ENCODE data around the gene UBL7. TPM values are rescaled to one million over a fixed set of nuclear protein-coding genes. Genes with fewer than 3 reads are reported as not detected.

Gene UBL7
- total RNA-seq: 10 to 100 TPM; 54.7 to 61.3 TPM

GRCh38 chr15:74460871-74461846 lies at the start of gene UBL7:
UBL7 (minus strand) TSS chr15:74461160; CDS start chr15:74458867, 2,293 bp downstream.
- peaks cover 50% of the 10 kb centered on the region for H3K4me1 Mint-ChIP-seq
- ChIA-PET CTCF (interaction anchor here (0.8 to 2.5 kb wide), 8 partner anchors 22 to 88 kb away, joined by 3 to 8 read pairs (median 4); no protein-coding TSS in a partner anchor), POLR2A (interaction anchor here (0.6 to 4.5 kb wide), 38 partner anchors 10 to 445 kb away, joined by 3 to 42 read pairs (median 4); partner anchors contain the start of genes ARID3B, CLK3 and FAM219B)
- H3K27me3 Mint-ChIP-seq: no peaks in the 10 kb centered on the region
- H3K36me3 Mint-ChIP-seq (ENCODE audit: low read depth): peaks cover 40% of the 10 kb centered on the region
- DNase-seq: peak; percentile 99
- peak within 1 kb of the TSS; percentile 80 for H3K27ac Mint-ChIP-seq
- peaks cover 4% of the 10 kb centered on the region for H3K9me3 Mint-ChIP-seq
- peak within 1 kb of the TSS; percentile 93 for H3K4me3 Mint-ChIP-seq

- CTCF ChIA-PET: no interaction called here
- Mint-ChIP-seq H3K36me3 (ENCODE audit: low read depth) (peaks cover 11% of the 10 kb centered on the region), H3K27me3 (no peaks in the 10 kb centered on the region), H3K27ac (no peak overlapping the region), H3K4me3 (no peak overlapping the region), H3K9me3 (no peaks in the 10 kb centered on the region), H3K4me1 (peaks cover 7% of the 10 kb centered on the region)
- POLR2A ChIA-PET: no interaction called here
- DNase-seq: no peak
Observed at GRCh38 chr15:74506515-74506840, 45.5 kb upstream of the UBL7 start.

- H3K4me3 Mint-ChIP-seq: no peak overlapping the region
- ChIA-PET CTCF (no interaction called here), POLR2A (no interaction called here)
- DNase-seq: no peak
- H3K27ac Mint-ChIP-seq: no peak overlapping the region
- H3K9me3 Mint-ChIP-seq: no peaks in the 10 kb centered on the region
- H3K4me1 Mint-ChIP-seq: peaks cover 2% of the 10 kb centered on the region
- H3K27me3 Mint-ChIP-seq: no peaks in the 10 kb centered on the region
- H3K36me3 Mint-ChIP-seq (ENCODE audit: low read depth): peaks cover 11% of the 10 kb centered on the region
Observed at GRCh38 chr15:74505837-74506514, 45.0 kb upstream of the UBL7 start.

- POLR2A ChIA-PET: no interaction called here
- CTCF ChIA-PET: no interaction called here
- no peak for DNase-seq
- Mint-ChIP-seq H3K27ac (no peak overlapping the region), H3K27me3 (no peaks in the 10 kb centered on the region), H3K9me3 (no peaks in the 10 kb centered on the region), H3K4me3 (no peak overlapping the region), H3K36me3 (ENCODE audit: low read depth) (peaks cover 11% of the 10 kb centered on the region), H3K4me1 (no peaks in the 10 kb centered on the region)
Observed at GRCh38 chr15:74504836-74505235, 43.9 kb upstream of the UBL7 start.

- ChIA-PET CTCF (no interaction called here), POLR2A (no interaction called here)
- H3K27ac Mint-ChIP-seq: no peak overlapping the region
- no peak overlapping the region for H3K4me3 Mint-ChIP-seq
- no peak for DNase-seq
- H3K4me1 Mint-ChIP-seq: no peaks in the 10 kb centered on the region
- H3K9me3 Mint-ChIP-seq: no peaks in the 10 kb centered on the region
- H3K27me3 Mint-ChIP-seq: no peaks in the 10 kb centered on the region
- H3K36me3 Mint-ChIP-seq (ENCODE audit: low read depth): peaks cover 11% of the 10 kb centered on the region
Observed at GRCh38 chr15:74504418-74504817, 43.5 kb upstream of the UBL7 start.

- no peaks in the 10 kb centered on the region for H3K4me1 Mint-ChIP-seq
- CTCF ChIA-PET: no interaction called here
- no peak overlapping the region for H3K27ac Mint-ChIP-seq
- DNase-seq: no peak
- no peaks in the 10 kb centered on the region for H3K27me3 Mint-ChIP-seq
- no peak overlapping the region for H3K4me3 Mint-ChIP-seq
- H3K36me3 Mint-ChIP-seq (ENCODE audit: low read depth): peaks cover 11% of the 10 kb centered on the region
- no peaks in the 10 kb centered on the region for H3K9me3 Mint-ChIP-seq
- POLR2A ChIA-PET: interaction anchor here (0.8 kb wide), 1 partner anchor 38 kb away, joined by 3 read pairs; the partner anchor contains the start of gene ARID3B
Observed at GRCh38 chr15:74502301-74502700, 41.3 kb upstream of the UBL7 start.

- ChIA-PET CTCF (no interaction called here), POLR2A (interaction anchor here (1.5 kb wide), 1 partner anchor 40 kb away, joined by 3 read pairs; the partner anchor contains the start of gene ARID3B)
- H3K4me3 Mint-ChIP-seq: no peak overlapping the region
- H3K4me1 Mint-ChIP-seq: no peaks in the 10 kb centered on the region
- no peak overlapping the region for H3K27ac Mint-ChIP-seq
- DNase-seq: no peak
- no peaks in the 10 kb centered on the region for H3K27me3 Mint-ChIP-seq
- H3K9me3 Mint-ChIP-seq: no peaks in the 10 kb centered on the region
- peaks cover 11% of the 10 kb centered on the region for H3K36me3 Mint-ChIP-seq (ENCODE audit: low read depth)
Observed at GRCh38 chr15:74500401-74500800, 39.4 kb upstream of the UBL7 start.

GRCh38 chr15:74499366-74499765 lies 38.4 kb upstream of the UBL7 start:
- Mint-ChIP-seq H3K36me3 (ENCODE audit: low read depth) (peaks cover 11% of the 10 kb centered on the region), H3K4me3 (no peak overlapping the region), H3K27ac (no peak overlapping the region), H3K27me3 (no peaks in the 10 kb centered on the region), H3K9me3 (no peaks in the 10 kb centered on the region), H3K4me1 (no peaks in the 10 kb centered on the region)
- ChIA-PET CTCF (no interaction called here), POLR2A (interaction anchor here (1.5 kb wide), 1 partner anchor 41 kb away, joined by 3 read pairs; the partner anchor contains the start of gene ARID3B)
- no peak for DNase-seq

GRCh38 chr15:74497584-74497983 lies 36.6 kb upstream of the UBL7 start:
- H3K4me3 Mint-ChIP-seq: no peak overlapping the region
- no peaks in the 10 kb centered on the region for H3K9me3 Mint-ChIP-seq
- no peaks in the 10 kb centered on the region for H3K27me3 Mint-ChIP-seq
- peaks cover 3% of the 10 kb centered on the region for H3K36me3 Mint-ChIP-seq (ENCODE audit: low read depth)
- H3K4me1 Mint-ChIP-seq: no peaks in the 10 kb centered on the region
- no peak overlapping the region for H3K27ac Mint-ChIP-seq
- POLR2A ChIA-PET: no interaction called here
- CTCF ChIA-PET: no interaction called here
- DNase-seq: no peak

GRCh38 chr15:74496648-74497047 lies 35.7 kb upstream of the UBL7 start:
- Mint-ChIP-seq H3K27ac (no peak overlapping the region), H3K4me1 (no peaks in the 10 kb centered on the region), H3K9me3 (no peaks in the 10 kb centered on the region), H3K27me3 (no peaks in the 10 kb centered on the region), H3K4me3 (no peak overlapping the region), H3K36me3 (ENCODE audit: low read depth) (peaks cover 2% of the 10 kb centered on the region)
- POLR2A ChIA-PET: no interaction called here
- no peak for DNase-seq
- CTCF ChIA-PET: no interaction called here

GRCh38 chr15:74490339-74490689 lies 29.4 kb upstream of the UBL7 start:
- H3K4me3 Mint-ChIP-seq: peak overlapping the region; percentile 16

GRCh38 chr15:74489518-74490338 lies 28.8 kb upstream of the UBL7 start:
- Mint-ChIP-seq H3K27me3 (no peaks in the 10 kb centered on the region), H3K36me3 (ENCODE audit: low read depth) (peaks cover 4% of the 10 kb centered on the region), H3K4me1 (peaks cover 23% of the 10 kb centered on the region), H3K27ac (peak overlapping the region; percentile 64), H3K4me3 (peak overlapping the region; percentile 16), H3K9me3 (no peaks in the 10 kb centered on the region)
- peak; percentile 75 for DNase-seq
- ChIA-PET POLR2A (interaction anchor here (0.8 to 2.5 kb wide), 3 partner anchors 29 to 108 kb away, joined by 3 to 7 read pairs (median 6); partner anchors contain the start of genes ARID3B and UBL7), CTCF (interaction anchor here (0.5 to 2.3 kb wide), 15 partner anchors 12 to 117 kb away, joined by 3 to 15 read pairs (median 4); partner anchors contain the start of gene UBL7)

More at GRCh38 chr15:74490339-74490689, 29.4 kb upstream of the UBL7 start:
- no peaks in the 10 kb centered on the region for H3K9me3 Mint-ChIP-seq
- H3K36me3 Mint-ChIP-seq (ENCODE audit: low read depth): peaks cover 4% of the 10 kb centered on the region
- DNase-seq: no peak
- peaks cover 23% of the 10 kb centered on the region for H3K4me1 Mint-ChIP-seq
- H3K27ac Mint-ChIP-seq: peak overlapping the region; percentile 64
- H3K27me3 Mint-ChIP-seq: no peaks in the 10 kb centered on the region
- ChIA-PET CTCF (interaction anchor here (0.6 to 2.3 kb wide), 6 partner anchors 42 to 117 kb away, joined by 3 to 15 read pairs (median 6); no protein-coding TSS in a partner anchor), POLR2A (interaction anchor here (1.6 to 2.5 kb wide), 2 partner anchors 29 to 108 kb away, joined by 6 to 7 read pairs; partner anchors contain the start of gene UBL7)
